Measurements from ENCODE around the gene WBP11. TPM values are rescaled to one million over a fixed set of nuclear protein-coding genes. Genes with fewer than 3 reads are reported as not detected.

WBP11 gene
- total RNA-seq, result 100 to 1,000 TPM; 131 to 134 TPM

DNA sequence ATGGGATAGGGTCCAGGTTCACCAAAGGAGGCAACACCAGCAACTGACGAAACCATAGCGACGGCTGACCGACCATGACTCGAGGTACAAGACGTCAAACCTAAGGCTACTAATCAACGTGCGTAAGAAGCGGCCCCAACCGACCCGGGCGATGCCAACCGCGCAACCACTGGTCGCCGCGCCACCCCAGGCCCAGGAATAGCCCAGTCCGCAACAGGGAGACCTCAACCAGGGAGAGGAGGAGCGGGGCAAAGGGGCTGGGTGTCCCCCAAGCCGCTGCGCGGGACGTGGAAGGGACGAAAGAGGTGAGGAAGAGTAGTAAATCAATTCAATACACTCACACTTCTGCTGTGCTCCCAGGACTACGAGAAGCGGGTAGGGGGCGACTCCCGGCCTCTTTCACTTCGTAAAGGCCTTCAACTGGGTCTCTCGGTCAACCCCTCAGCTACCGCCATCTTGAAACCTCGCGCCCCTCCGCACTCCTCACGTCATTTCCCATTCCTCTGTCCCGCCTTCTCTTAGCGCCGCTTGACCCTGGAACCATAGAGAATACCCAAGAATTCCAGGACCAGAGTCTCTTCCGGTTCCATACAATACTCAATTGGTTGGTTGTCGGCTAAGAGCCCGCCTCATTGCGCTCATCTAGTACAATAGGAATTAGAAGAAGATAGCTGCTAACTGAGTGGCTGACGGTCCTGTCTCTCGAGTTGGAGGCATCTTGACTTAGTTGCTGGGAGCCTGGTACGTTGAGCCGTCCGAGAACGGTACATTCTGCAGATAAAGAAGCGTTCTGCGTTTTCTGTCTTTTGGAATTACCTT is at the start of gene WBP11, which contains the start of gene C12orf60:
Gene WBP11, minus strand, starts transcription at position 468 of the 819 bp plus-strand sequence. CDS start 2,095 bp downstream, outside the sequence.
Gene C12orf60, plus strand, starts transcription at position 660 of the 819 bp plus-strand sequence. CDS start 19,266 bp downstream, outside the sequence.
- no peak within 1 kb of the TSS for H3K27ac Mint-ChIP-seq
- ChIA-PET CTCF (interaction anchor here (0.5 to 4.2 kb wide), 13 partner anchors 10 to 194 kb away, joined by 3 to 33 read pairs (median 4); partner anchors contain the start of genes ARHGDIB and ERP27), POLR2A (interaction anchor here (0.5 to 4.8 kb wide), 9 partner anchors 10 to 330 kb away, joined by 3 to 95 read pairs (median 4); partner anchors contain the start of gene ARHGDIB)
- peak; percentile 93 for DNase-seq
- intact Hi-C loops (cut with micrococcal nuclease), result loop anchor here (1.0 kb wide), 5 partner anchors 21 to 158 kb away; partner anchors contain the start of gene ARHGDIB
- no peaks in the 10 kb centered on the region for H3K27me3 Mint-ChIP-seq
- no peak within 1 kb of the TSS for H3K4me3 Mint-ChIP-seq
- H3K9me3 Mint-ChIP-seq, result no peaks in the 10 kb centered on the region
- peaks cover 35% of the 10 kb centered on the region for H3K4me1 Mint-ChIP-seq (ENCODE audit: low read depth)
- peaks cover 20% of the 10 kb centered on the region for H3K36me3 Mint-ChIP-seq

DNA sequence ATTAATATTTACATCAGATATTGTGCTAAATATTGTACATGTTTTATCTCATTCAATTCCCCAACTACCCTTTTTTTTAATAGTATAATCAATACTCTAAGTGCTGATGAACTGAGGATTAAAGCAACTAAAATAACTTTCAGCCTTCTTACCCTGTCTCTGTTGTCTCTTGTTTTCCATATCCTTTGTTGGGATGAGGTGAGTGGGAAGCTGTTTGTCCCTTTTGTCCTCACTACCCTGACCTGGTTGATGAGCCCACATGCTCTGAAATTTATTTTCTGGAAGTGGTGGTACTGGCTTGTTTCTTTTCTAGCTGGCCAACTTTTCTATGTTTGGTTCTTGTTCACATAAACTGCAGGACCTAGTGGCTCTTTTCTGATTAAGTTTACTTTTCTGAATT is 49.6 kb upstream of the WBP11 start:
- Mint-ChIP-seq H3K4me1 (ENCODE audit: low read depth) (no peaks in the 10 kb centered on the region), H3K9me3 (peaks cover 9% of the 10 kb centered on the region), H3K4me3 (no peak overlapping the region), H3K36me3 (no peaks in the 10 kb centered on the region), H3K27me3 (no peaks in the 10 kb centered on the region), H3K27ac (no peak overlapping the region)
- DNase-seq, result no peak
- POLR2A ChIA-PET, result no interaction called here
- intact Hi-C loops (cut with micrococcal nuclease), result no loop called here
- CTCF ChIA-PET, result interaction anchor here (0.6 to 2.0 kb wide), 2 partner anchors 142 to 174 kb away, joined by 3 to 6 read pairs; no protein-coding TSS in a partner anchor

DNA sequence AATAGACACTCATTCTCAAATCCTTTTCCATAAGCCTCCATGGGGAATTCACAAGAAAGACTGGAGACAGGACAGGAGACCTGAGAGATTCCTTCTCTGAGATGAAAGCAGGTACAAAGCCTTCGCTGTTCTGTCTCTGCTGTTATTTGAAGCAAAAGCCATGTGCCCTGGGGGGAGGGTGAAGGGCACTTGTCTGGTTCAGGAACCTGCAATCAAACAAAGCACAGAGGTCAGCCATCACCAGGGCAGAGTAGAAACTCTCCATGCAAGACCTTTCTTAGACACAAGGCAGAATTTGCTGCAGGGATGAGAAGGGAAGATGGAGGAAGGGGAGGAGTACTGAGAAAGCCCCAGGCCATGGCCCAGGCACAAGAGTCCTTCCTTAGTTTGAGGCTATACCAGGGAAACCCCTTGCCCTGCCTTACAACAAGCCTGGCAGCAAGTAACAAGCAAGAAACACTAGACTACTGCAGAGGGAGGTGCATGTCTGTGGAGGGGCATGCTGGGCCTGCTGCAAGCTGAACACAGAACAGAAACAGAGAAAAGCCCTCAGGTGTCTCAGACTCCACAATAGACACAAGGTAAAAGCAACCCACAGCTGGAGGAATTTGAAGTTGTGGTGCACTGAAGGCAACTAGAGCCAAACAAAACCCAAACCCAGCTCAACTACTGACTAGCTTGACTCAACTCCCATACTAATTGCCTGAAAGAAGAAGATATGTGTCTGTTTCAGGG is 47.8 kb upstream of the WBP11 start:
- Mint-ChIP-seq H3K27me3 (no peaks in the 10 kb centered on the region), H3K36me3 (no peaks in the 10 kb centered on the region), H3K4me3 (no peak overlapping the region), H3K4me1 (ENCODE audit: low read depth) (no peaks in the 10 kb centered on the region), H3K27ac (no peak overlapping the region), H3K9me3 (no peaks in the 10 kb centered on the region)
- ChIA-PET POLR2A (no interaction called here), CTCF (interaction anchor here (1.3 to 2.0 kb wide), 3 partner anchors 144 to 371 kb away, joined by 3 to 6 read pairs (median 5); partner anchors contain the start of gene RERG)
- intact Hi-C loops (cut with micrococcal nuclease), result no loop called here
- no peak for DNase-seq

DNA sequence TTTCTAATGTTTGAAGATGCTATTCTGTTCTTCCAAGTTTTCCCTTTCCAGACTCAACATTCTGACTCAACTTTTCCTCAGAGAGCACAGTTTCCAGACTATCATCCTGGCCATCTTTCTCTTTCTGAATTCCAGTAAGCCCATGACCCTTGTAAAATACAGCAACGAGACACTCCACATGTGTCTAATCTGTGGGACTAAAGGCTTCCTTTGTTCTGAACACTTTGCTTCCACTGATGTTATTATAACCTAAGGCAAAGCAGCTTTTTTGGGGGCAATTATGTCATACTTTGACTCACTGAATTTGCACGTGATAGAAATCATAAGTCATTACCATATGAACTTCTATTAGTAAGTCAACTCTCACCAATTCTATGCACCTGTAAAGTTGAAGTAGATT is 46.4 kb upstream of the WBP11 start:
- H3K27ac Mint-ChIP-seq, result no peak overlapping the region
- CTCF ChIA-PET, result interaction anchor here (1.3 to 7.0 kb wide), 4 partner anchors 126 to 372 kb away, joined by 3 to 121 read pairs (median 14); partner anchors contain the start of gene RERG
- H3K9me3 Mint-ChIP-seq, result no peaks in the 10 kb centered on the region
- DNase-seq, result no peak
- H3K36me3 Mint-ChIP-seq, result no peaks in the 10 kb centered on the region
- H3K4me3 Mint-ChIP-seq, result no peak overlapping the region
- no peaks in the 10 kb centered on the region for H3K4me1 Mint-ChIP-seq (ENCODE audit: low read depth)
- intact Hi-C loops (cut with micrococcal nuclease), result no loop called here
- POLR2A ChIA-PET, result no interaction called here
- H3K27me3 Mint-ChIP-seq, result no peaks in the 10 kb centered on the region

DNA sequence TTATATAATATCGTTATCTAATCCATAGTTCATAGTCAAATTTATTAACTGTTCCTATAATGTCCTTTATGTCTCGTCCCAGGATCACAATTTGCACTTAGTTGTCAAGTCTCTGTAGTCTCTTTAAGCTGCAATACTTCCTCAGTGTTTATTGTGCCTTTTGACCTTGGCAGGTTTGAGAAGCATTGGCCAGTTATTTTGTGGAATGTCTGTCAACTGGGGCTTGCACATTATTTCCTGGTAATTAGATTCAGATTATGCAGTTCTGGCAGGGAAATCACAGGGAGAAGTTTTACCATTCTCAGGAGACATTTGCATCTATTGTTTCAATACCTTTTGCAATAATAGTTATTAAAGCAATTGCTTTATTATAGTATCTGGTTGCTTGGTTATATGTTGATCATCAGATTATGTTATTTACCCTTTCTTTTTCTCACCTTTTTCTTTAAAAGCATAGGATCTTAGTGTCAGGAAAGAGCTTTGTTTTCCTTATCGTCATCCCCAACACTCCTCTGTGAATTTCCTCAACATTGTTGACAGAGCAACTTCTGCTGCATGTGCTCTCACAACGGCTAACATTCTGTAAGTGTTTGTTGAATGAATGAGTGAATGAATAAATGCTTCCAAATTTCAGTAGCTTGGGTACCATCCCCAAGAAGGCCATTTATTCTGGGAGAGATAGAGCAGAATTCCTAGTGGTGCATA is 43.8 kb upstream of the WBP11 start:
- POLR2A ChIA-PET, result no interaction called here
- Mint-ChIP-seq H3K36me3 (no peaks in the 10 kb centered on the region), H3K27ac (no peak overlapping the region), H3K27me3 (no peaks in the 10 kb centered on the region), H3K9me3 (no peaks in the 10 kb centered on the region), H3K4me3 (no peak overlapping the region), H3K4me1 (ENCODE audit: low read depth) (no peaks in the 10 kb centered on the region)
- intact Hi-C loops (cut with micrococcal nuclease), result loop anchor here (2.0 kb wide), 1 partner anchor 54 kb away; no protein-coding TSS in a partner anchor
- CTCF ChIA-PET, result interaction anchor here (1.0 to 7.0 kb wide), 5 partner anchors 124 to 374 kb away, joined by 3 to 121 read pairs (median 10); partner anchors contain the start of gene RERG
- no peak for DNase-seq

DNA sequence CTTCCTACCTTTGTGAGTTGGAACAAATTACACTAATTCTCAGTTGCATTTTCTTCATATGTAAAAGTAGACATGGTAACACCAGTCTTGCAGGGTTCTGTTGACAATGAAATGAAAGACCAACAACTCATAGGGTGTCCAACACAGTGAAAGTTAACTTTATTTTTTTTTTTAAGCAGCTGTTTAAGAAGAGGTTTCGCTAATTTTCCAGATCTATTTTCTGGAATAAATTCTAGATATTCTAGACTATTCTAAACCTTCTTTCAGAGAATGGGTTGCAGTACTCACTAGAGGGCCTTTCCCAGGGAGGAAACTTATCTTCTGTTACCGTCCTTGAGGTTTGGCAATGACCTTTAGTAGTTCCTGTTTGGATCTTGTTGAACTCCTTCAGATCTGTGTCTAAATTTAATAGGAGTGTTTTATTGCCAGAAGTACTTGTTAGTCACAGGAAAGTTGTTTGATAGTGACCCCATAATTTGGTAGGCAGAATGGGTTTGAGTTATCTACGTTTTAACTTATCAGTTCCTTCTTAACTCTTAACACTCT is 42.8 kb upstream of the WBP11 start:
- ChIA-PET POLR2A (no interaction called here), CTCF (interaction anchor here (0.5 to 7.0 kb wide), 19 partner anchors 9 to 375 kb away, joined by 3 to 121 read pairs (median 4); partner anchors contain the start of gene RERG)
- intact Hi-C loops (cut with micrococcal nuclease), result loop anchor here (2.0 kb wide), 1 partner anchor 55 kb away; no protein-coding TSS in a partner anchor
- H3K27ac Mint-ChIP-seq, result no peak overlapping the region
- no peaks in the 10 kb centered on the region for H3K9me3 Mint-ChIP-seq
- no peaks in the 10 kb centered on the region for H3K36me3 Mint-ChIP-seq
- DNase-seq, result no peak
- no peaks in the 10 kb centered on the region for H3K4me1 Mint-ChIP-seq (ENCODE audit: low read depth)
- H3K4me3 Mint-ChIP-seq, result no peak overlapping the region
- H3K27me3 Mint-ChIP-seq, result no peaks in the 10 kb centered on the region

DNA sequence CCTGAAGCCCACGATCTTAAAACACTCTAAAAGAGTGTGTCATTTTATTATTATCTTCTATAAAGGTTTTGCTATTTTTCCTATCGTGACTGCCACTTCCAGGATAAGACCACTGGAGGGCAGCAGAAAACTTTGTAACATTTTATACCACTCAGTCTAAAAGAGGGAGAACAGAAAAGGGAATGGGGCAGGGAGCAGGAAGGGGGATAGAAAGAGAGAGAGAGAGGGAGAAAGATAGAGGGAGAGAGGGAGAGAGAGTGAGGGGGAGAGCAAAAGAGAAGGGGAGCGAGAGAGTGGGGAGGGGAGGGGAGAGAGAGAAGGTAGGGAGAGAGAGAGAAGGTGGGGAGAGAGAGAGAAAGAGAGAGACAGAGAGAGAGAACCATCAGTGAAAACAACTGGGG is 42.1 kb upstream of the WBP11 start:
- Mint-ChIP-seq H3K9me3 (no peaks in the 10 kb centered on the region), H3K4me3 (no peak overlapping the region), H3K27me3 (no peaks in the 10 kb centered on the region), H3K4me1 (ENCODE audit: low read depth) (no peaks in the 10 kb centered on the region), H3K36me3 (no peaks in the 10 kb centered on the region), H3K27ac (no peak overlapping the region)
- ChIA-PET CTCF (interaction anchor here (0.6 to 7.0 kb wide), 15 partner anchors 8 to 376 kb away, joined by 3 to 121 read pairs (median 4); partner anchors contain the start of gene RERG), POLR2A (no interaction called here)
- intact Hi-C loops (cut with micrococcal nuclease), result loop anchor here (1.0 to 2.0 kb wide), 3 partner anchors 122 to 375 kb away; partner anchors contain the start of gene RERG
- peak; percentile 43 for DNase-seq

DNA sequence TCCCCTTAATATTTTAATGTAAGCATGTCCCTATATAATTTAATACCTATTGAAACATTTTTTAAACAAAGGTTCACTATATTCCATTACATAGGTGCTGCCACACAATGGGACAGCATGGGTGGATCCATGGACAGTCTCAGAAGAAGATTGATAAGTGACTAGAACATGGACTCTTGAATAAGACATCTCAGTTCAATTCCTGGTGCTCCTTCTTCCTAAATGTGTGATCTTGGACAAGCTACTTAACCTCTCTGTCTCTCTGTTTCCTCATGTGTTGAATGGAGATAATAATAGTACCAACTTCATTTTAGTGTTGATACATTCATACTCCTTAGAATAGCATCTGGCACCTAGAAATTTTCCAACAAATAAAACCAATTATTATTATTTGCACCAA is 41.1 kb upstream of the WBP11 start:
- DNase-seq, result no peak
- Mint-ChIP-seq H3K9me3 (no peaks in the 10 kb centered on the region), H3K27me3 (peaks cover 5% of the 10 kb centered on the region), H3K4me3 (no peak overlapping the region), H3K36me3 (no peaks in the 10 kb centered on the region), H3K4me1 (ENCODE audit: low read depth) (no peaks in the 10 kb centered on the region), H3K27ac (no peak overlapping the region)
- ChIA-PET POLR2A (no interaction called here), CTCF (interaction anchor here (0.6 to 7.0 kb wide), 8 partner anchors 9 to 425 kb away, joined by 3 to 121 read pairs (median 5); partner anchors contain the start of gene RERG)
- intact Hi-C loops (cut with micrococcal nuclease), result loop anchor here (2.0 kb wide), 1 partner anchor 376 kb away; the partner anchor contains the start of gene RERG

DNA sequence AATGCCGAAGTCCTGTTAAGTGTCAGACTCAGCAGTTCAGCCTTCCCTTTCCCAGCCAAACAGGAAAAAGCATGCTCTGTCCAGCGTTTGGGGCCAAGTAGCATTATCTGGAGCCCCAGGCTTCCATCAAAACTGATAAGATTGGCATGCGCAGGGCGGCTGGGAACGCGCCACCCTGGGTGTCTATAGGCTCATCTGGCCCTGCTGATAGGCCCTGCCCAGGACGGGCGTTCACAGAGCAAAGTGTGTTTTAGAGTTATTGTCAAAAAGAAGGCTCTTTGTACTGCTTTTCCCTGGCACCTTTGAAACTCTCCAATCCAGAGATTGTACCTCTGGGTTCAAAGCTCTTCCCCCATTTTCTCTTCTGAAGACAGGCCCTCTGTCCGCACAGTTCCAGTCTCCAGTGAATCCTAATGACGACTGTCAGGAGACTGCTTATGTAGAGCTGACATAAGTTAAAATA is 40.2 kb upstream of the WBP11 start, which contains the start of gene ART4:
Gene ART4, minus strand, starts transcription at position 102 of the 463 bp plus-strand sequence. CDS start 413 bp downstream, outside the sequence.
- Mint-ChIP-seq H3K4me3 (no peak within 1 kb of the TSS), H3K36me3 (no peaks in the 10 kb centered on the region), H3K9me3 (no peaks in the 10 kb centered on the region), H3K27me3 (peaks cover 6% of the 10 kb centered on the region), H3K27ac (no peak within 1 kb of the TSS), H3K4me1 (ENCODE audit: low read depth) (no peaks in the 10 kb centered on the region)
- intact Hi-C loops (cut with micrococcal nuclease), result no loop called here
- DNase-seq, result no peak
- ChIA-PET POLR2A (no interaction called here), CTCF (interaction anchor here (2.0 to 7.0 kb wide), 2 partner anchors 151 to 154 kb away, joined by 6 to 121 read pairs; no protein-coding TSS in a partner anchor)

DNA sequence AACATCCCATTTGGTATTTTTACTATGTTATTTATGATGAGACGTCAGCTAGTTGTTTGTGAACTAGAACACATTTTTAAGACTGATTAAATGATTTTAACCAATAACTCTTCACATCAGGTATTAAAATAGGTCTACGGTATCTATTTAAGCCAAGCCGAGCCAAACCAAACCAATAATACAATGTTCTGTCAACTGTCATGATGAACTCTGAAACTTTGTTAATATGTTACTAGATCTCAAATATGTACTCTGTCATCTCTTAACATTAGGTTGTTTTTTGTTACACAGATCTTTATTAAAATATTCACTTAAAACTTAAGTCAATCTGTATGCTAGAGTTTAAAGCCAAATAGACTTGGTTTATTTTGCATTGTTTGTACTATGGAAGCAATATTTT is 39.0 kb upstream of the WBP11 start:
- peaks cover 7% of the 10 kb centered on the region for H3K27me3 Mint-ChIP-seq
- no peaks in the 10 kb centered on the region for H3K4me1 Mint-ChIP-seq (ENCODE audit: low read depth)
- intact Hi-C loops (cut with micrococcal nuclease), result no loop called here
- ChIA-PET CTCF (interaction anchor here (7.0 kb wide), 1 partner anchor 152 kb away, joined by 121 read pairs; no protein-coding TSS in a partner anchor), POLR2A (no interaction called here)
- H3K9me3 Mint-ChIP-seq, result no peaks in the 10 kb centered on the region
- no peak for DNase-seq
- no peak overlapping the region for H3K27ac Mint-ChIP-seq
- H3K4me3 Mint-ChIP-seq, result no peak overlapping the region
- H3K36me3 Mint-ChIP-seq, result no peaks in the 10 kb centered on the region

DNA sequence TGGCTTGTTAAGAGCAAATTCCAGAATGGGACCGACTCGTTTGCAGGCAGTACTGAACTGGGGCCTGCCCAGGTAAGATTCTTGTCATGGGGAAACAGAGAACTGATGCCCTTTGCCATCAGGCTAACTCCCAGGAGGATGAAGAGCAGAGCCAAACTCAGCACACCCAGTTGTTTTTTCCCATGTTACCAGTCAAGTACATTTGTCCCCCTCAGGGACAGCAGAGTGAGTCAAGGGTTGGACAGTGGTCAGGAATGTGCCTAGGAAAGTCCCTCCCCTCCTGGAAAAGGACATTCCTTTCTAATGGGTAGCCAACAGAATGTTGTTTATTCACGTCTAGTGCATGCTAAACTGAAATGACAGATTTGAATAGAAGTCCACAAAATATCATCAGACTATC is 38.5 kb upstream of the WBP11 start:
- intact Hi-C loops (cut with micrococcal nuclease), result no loop called here
- POLR2A ChIA-PET, result no interaction called here
- no peak for DNase-seq
- H3K4me3 Mint-ChIP-seq, result no peak overlapping the region
- H3K9me3 Mint-ChIP-seq, result no peaks in the 10 kb centered on the region
- H3K36me3 Mint-ChIP-seq, result no peaks in the 10 kb centered on the region
- CTCF ChIA-PET, result no interaction called here
- no peaks in the 10 kb centered on the region for H3K4me1 Mint-ChIP-seq (ENCODE audit: low read depth)
- no peak overlapping the region for H3K27ac Mint-ChIP-seq
- H3K27me3 Mint-ChIP-seq, result peaks cover 9% of the 10 kb centered on the region

Measured in activated CD4-positive, alpha-beta memory T cell treated with anti-CD3 and anti-CD28 coated beads for 36 hours (primary cell).